Loucy (cell line): ENCODE results near the gene STPG3.

Experiments
- H2AFZ ChIP-seq: fragments of 200-600 bp; sonication (generic); 2 replicates; pipeline ENCODE4 v1.6.0; 2016; ENCODE audit warnings: antibody characterized with exemption, mild to moderate bottlenecking, low read length, moderate library complexity
- H3F3A ChIP-seq: fragments of 200-600 bp; 2 replicates; pipeline ENCODE4 v1.6.0; 2016; ENCODE audit warnings: antibody characterized with exemption, low read depth, mild to moderate bottlenecking
- H3K27me3 ChIP-seq: fragments of 200-600 bp; sonication (generic); 2 replicates; pipeline ENCODE4 v1.6.1; 2014; ENCODE audit warnings: low read length, mild to moderate bottlenecking; ENCODE audit not compliant: insufficient read depth, poor library complexity, severe bottlenecking
- H3K36me3 ChIP-seq: fragments of 200-600 bp; sonication (generic); 2 replicates; pipeline ENCODE4 v1.6.1; 2016; ENCODE audit warnings: low read length; ENCODE audit not compliant: insufficient read depth
- H3K4me1 ChIP-seq: fragments of 200-600 bp; sonication (generic); 2 replicates; pipeline ENCODE4 v1.5.1; 2014; ENCODE audit warnings: low read length, mild to moderate bottlenecking; ENCODE audit not compliant: insufficient read depth, poor library complexity, severe bottlenecking
- H3K4me2 ChIP-seq: fragments of 200-600 bp; sonication (generic); 2 replicates; pipeline ENCODE4 v1.6.0; 2014; ENCODE audit warnings: antibody characterized with exemption, low read length, low read depth, mild to moderate bottlenecking; ENCODE audit not compliant: poor library complexity, severe bottlenecking
- H3K4me3 ChIP-seq: fragments of 200-600 bp; sonication (generic); 2 replicates; pipeline ENCODE4 v1.5.1; 2014; ENCODE audit warnings: low read length, mild to moderate bottlenecking, mixed read lengths; ENCODE audit not compliant: poor library complexity, severe bottlenecking
- H3K79me2 ChIP-seq: fragments of 200-600 bp; sonication (generic); 2 replicates; pipeline ENCODE4 v1.6.1; 2014; ENCODE audit warnings: low read length; ENCODE audit not compliant: insufficient read depth
- H3K9ac ChIP-seq: fragments of 200-600 bp; sonication (generic); 2 replicates; pipeline ENCODE4 v1.6.0; 2014; ENCODE audit warnings: mild to moderate bottlenecking, low read depth, low read length, moderate library complexity; ENCODE audit not compliant: poor library complexity, severe bottlenecking
- H3K9me2 ChIP-seq: fragments of 200-600 bp; sonication (generic); replicated peaks from 2 replicates; pipeline ENCODE4 v1.6.1; 2016; ENCODE audit warnings: low read depth, low read length, mixed read lengths
- H3K9me3 ChIP-seq: fragments of 200-600 bp; sonication (generic); 2 replicates; pipeline ENCODE4 v1.6.1; 2014; ENCODE audit warnings: mild to moderate bottlenecking, antibody characterized with exemption, low read length, low read depth; ENCODE audit not compliant: insufficient read depth
- H4K20me1 ChIP-seq: fragments of 200-600 bp; sonication (generic); 2 replicates; pipeline ENCODE4 v1.6.0; 2014; ENCODE audit warnings: antibody characterized with exemption, low read length, mild to moderate bottlenecking; ENCODE audit not compliant: insufficient read depth, poor library complexity, severe bottlenecking
- CTCF ChIP-seq: fragments of 200-600 bp; sonication (generic); conservative IDR thresholded peaks from 2 replicates; pipeline ENCODE4 v1.5.1; 2014; ENCODE audit warnings: mild to moderate bottlenecking, antibody characterized with exemption, low read length
- EZH2phosphoT487 ChIP-seq: fragments of 200-600 bp; IDR thresholded peaks from 2 replicates; pipeline ENCODE4 v1.6.1; 2018; ENCODE audit warnings: antibody characterized with exemption, mild to moderate bottlenecking, moderate library complexity, borderline replicate concordance

STPG3 gene

GRCh38 chr9:137278721-137279711 lies 27.9 kb downstream of the STPG3 start:
- H3K4me3 ChIP-seq, result no peak overlapping the region
- H3K36me3 ChIP-seq, result no peaks in the 10 kb centered on the region
- TF ChIP-seq CTCF (no peak), EZH2phosphoT487 (no peak)
- H3F3A ChIP-seq, result no peaks in the 10 kb centered on the region
- H3K9me2 ChIP-seq, result no peaks in the 10 kb centered on the region
- no peak overlapping the region for H3K9ac ChIP-seq
- H2AFZ ChIP-seq, result no peak overlapping the region
- no peaks in the 10 kb centered on the region for H4K20me1 ChIP-seq
- H3K4me1 ChIP-seq, result no peaks in the 10 kb centered on the region
- H3K79me2 ChIP-seq, result no peaks in the 10 kb centered on the region
- H3K4me2 ChIP-seq, result no peak overlapping the region
- H3K27me3 ChIP-seq, result no peaks in the 10 kb centered on the region
- no peaks in the 10 kb centered on the region for H3K9me3 ChIP-seq

- Histone ChIP-seq H3K27me3 (no peaks in the 10 kb centered on the region), H3K36me3 (no peaks in the 10 kb centered on the region), H3F3A (no peaks in the 10 kb centered on the region), H3K9ac (no peak overlapping the region), H3K9me3 (no peaks in the 10 kb centered on the region), H3K4me2 (no peak overlapping the region), H3K79me2 (no peaks in the 10 kb centered on the region), H3K4me1 (no peaks in the 10 kb centered on the region), H2AFZ (no peak overlapping the region), H3K4me3 (no peak overlapping the region), H4K20me1 (no peaks in the 10 kb centered on the region), H3K9me2 (no peaks in the 10 kb centered on the region)
- TF ChIP-seq CTCF (no peak), EZH2phosphoT487 (no peak)
Measured at GRCh38 chr9:137279741-137280473, 28.8 kb downstream of the STPG3 start.

- no peak overlapping the region for H3K9ac ChIP-seq
- no peak overlapping the region for H3K4me2 ChIP-seq
- H3K4me1 ChIP-seq, result no peaks in the 10 kb centered on the region
- H4K20me1 ChIP-seq, result no peaks in the 10 kb centered on the region
- H3K9me3 ChIP-seq, result no peaks in the 10 kb centered on the region
- H3K9me2 ChIP-seq, result no peaks in the 10 kb centered on the region
- H2AFZ ChIP-seq, result no peak overlapping the region
- H3K4me3 ChIP-seq, result no peak overlapping the region
- no peaks in the 10 kb centered on the region for H3F3A ChIP-seq
- no peaks in the 10 kb centered on the region for H3K27me3 ChIP-seq
- H3K36me3 ChIP-seq, result no peaks in the 10 kb centered on the region
- H3K79me2 ChIP-seq, result no peaks in the 10 kb centered on the region
- TF ChIP-seq EZH2phosphoT487 (no peak), CTCF (no peak)
Measured at GRCh38 chr9:137280474-137281344, 29.6 kb downstream of the STPG3 start.
